Chondrocyte (in vitro differentiated cells): Measurements from ENCODE around the gene ARVCF. TPM values are rescaled to one million over a fixed set of nuclear protein-coding genes. Genes with fewer than 3 reads are reported as not detected.

ENCODE experiments used
- DNase-seq: peaks from one replicate; pipeline ENCODE4 v3.0.0; 2021; ENCODE audit warnings: mixed read lengths, low spot score
- H3K27ac Mint-ChIP-seq: one replicate; pipeline ENCODE4 v1.8.0; 2021; ENCODE audit warnings: mild to moderate bottlenecking, moderate library complexity, mixed read lengths; ENCODE audit not compliant: unreplicated experiment
- H3K27me3 Mint-ChIP-seq: 2 replicates; pipeline ENCODE4 v1.8.0; 2021; ENCODE audit warnings: low read depth, mixed read lengths
- H3K36me3 Mint-ChIP-seq: 2 replicates; pipeline ENCODE4 v1.8.0; 2021; ENCODE audit warnings: low read depth, mixed read lengths
- H3K4me1 Mint-ChIP-seq: 2 replicates; pipeline ENCODE4 v1.8.0; 2021; ENCODE audit warnings: low read depth, mild to moderate bottlenecking, mixed read lengths
- H3K4me3 Mint-ChIP-seq: one replicate; pipeline ENCODE4 v1.8.0; 2021; ENCODE audit warnings: mild to moderate bottlenecking, moderate library complexity, mixed read lengths; ENCODE audit not compliant: unreplicated experiment
- H3K9me3 Mint-ChIP-seq: 2 replicates; pipeline ENCODE4 v1.8.0; 2021; ENCODE audit warnings: low read depth, mixed read lengths
- CTCF ChIP-seq: fragments of 200-600 bp; sonication (generic); IDR thresholded peaks from 2 replicates; pipeline ENCODE4 v1.5.0; 2021; ENCODE audit warnings: antibody characterized with exemption, mild to moderate bottlenecking, moderate library complexity
- total RNA-seq: library from RNA; stranded (reverse); gene quantifications from 3 replicates; pipeline ENCODE4 v1.2.1, GENCODE V29; 2021

Gene ARVCF
- total RNA-seq, 1 donor from 2014 or later: 24.2 TPM

- H3K27me3 Mint-ChIP-seq: no peaks in the 10 kb centered on the region
- no peak for DNase-seq
- peaks cover 6% of the 10 kb centered on the region for H3K4me1 Mint-ChIP-seq
- no peak for TF ChIP-seq CTCF
- H3K9me3 Mint-ChIP-seq: peaks cover 20% of the 10 kb centered on the region
- H3K36me3 Mint-ChIP-seq: peaks cover 8% of the 10 kb centered on the region
- no peak overlapping the region for H3K4me3 Mint-ChIP-seq
- no peak overlapping the region for H3K27ac Mint-ChIP-seq
These were observed 14.0 kb downstream of the ARVCF start for GRCh38 chr22:20002636-20003035.

DNA sequence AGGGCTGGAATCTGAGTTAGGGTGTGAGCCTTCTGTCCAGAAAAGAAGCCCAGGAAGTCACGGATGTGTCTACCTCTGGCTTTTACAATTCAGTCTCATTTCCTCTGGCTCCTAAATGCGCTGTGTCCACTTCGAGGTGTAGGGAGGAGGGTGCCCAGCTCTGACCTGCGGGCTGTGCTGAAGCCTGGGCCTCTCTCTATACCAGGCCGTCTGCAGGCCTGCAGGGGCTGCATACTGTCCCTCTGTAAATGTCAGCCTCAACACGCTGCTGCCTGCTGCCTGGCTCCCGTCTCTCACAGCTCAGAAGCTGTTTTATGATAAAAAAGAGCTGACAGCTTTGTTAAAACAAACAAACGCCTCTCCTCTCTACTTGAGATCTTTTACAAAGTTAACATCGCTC is 14.5 kb downstream of the ARVCF start:
- no peak overlapping the region for H3K27ac Mint-ChIP-seq
- TF ChIP-seq CTCF: no peak
- H3K4me1 Mint-ChIP-seq: peaks cover 6% of the 10 kb centered on the region
- H3K4me3 Mint-ChIP-seq: no peak overlapping the region
- H3K36me3 Mint-ChIP-seq: peaks cover 8% of the 10 kb centered on the region
- no peaks in the 10 kb centered on the region for H3K27me3 Mint-ChIP-seq
- peaks cover 20% of the 10 kb centered on the region for H3K9me3 Mint-ChIP-seq
- DNase-seq: peak; percentile 26

GRCh38 chr22:20001082-20001638 is 15.5 kb downstream of the ARVCF start:
- Mint-ChIP-seq H3K27me3 (no peaks in the 10 kb centered on the region), H3K4me3 (no peak overlapping the region), H3K9me3 (peaks cover 20% of the 10 kb centered on the region), H3K27ac (no peak overlapping the region), H3K4me1 (peaks cover 13% of the 10 kb centered on the region), H3K36me3 (peaks cover 8% of the 10 kb centered on the region)
- DNase-seq: peak; percentile 60
- no peak for TF ChIP-seq CTCF

DNA sequence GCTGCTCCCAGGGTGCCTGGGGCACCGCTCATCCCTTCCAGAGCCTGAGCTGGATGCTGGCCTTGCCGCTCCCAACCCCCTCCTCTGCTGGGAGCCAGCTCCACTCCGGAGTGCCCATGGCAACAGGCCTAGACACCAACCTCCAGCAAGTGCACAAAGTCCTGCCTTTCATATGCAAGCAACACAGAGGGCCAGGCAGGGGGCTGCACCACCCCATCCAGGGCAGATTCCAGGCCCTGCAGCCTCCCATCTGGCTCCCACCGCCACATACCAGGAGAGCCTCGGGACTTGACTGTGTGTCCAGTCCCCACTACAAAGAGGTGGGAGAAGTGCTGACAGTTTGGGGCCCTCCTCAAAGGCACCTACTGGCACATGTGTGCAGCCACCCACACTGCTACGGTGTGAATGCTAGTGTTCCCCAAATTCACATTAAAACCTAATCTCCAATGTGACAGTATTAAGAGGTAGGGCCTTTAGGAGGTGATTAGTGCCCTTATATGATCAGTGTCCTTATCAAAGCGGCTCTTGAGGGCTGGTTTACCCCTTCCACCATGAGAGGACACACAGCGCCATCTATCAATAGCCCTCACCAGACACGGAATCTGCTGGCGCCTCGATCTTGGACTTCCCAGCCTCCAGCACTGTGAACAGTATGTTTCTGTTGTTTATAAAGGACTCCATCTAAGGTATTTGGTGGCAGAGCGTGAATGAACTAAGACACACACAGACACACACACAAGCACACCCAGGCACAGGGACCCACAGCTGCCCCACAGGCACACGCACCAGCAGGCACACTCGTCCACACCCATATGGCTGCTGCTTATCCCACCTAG is 16.2 kb downstream of the ARVCF start:
- peaks cover 8% of the 10 kb centered on the region for H3K36me3 Mint-ChIP-seq
- no peak for TF ChIP-seq CTCF
- no peak overlapping the region for H3K27ac Mint-ChIP-seq
- H3K4me1 Mint-ChIP-seq: peaks cover 20% of the 10 kb centered on the region
- H3K4me3 Mint-ChIP-seq: no peak overlapping the region
- no peaks in the 10 kb centered on the region for H3K27me3 Mint-ChIP-seq
- DNase-seq: peak; percentile 64
- peaks cover 20% of the 10 kb centered on the region for H3K9me3 Mint-ChIP-seq

GRCh38 chr22:19998991-19999820 is 17.4 kb downstream of the ARVCF start:
- peak; percentile 89 for DNase-seq
- Mint-ChIP-seq H3K27me3 (no peaks in the 10 kb centered on the region), H3K27ac (no peak overlapping the region), H3K36me3 (peaks cover 5% of the 10 kb centered on the region), H3K4me3 (no peak overlapping the region), H3K9me3 (peaks cover 13% of the 10 kb centered on the region), H3K4me1 (peaks cover 28% of the 10 kb centered on the region)
- TF ChIP-seq CTCF: no peak
